ENCODE data around the gene MBD1.
A peak's percentile ranks its signal among the peaks of the same experiment; 100 is the strongest.
"Not testable (repeated sequence)": the region's sequence is repeated elsewhere in the genome, so short reads cannot be mapped to it uniquely, and the experiment has no call there.

MBD1 gene

GRCh38 chr18:50281295-50281971 lies at the start of gene MBD1:
TSS of gene MBD1 (minus strand) at chr18:50281523. CDS start at chr18:50279992, 1,531 bp downstream.
- DNase-seq (ENCODE audit: low read depth, low spot score), result peak; percentile 96

- DNase-seq (ENCODE audit: low read depth, low spot score), result no peak
Measured at GRCh38 chr18:50330176-50330575, 48.9 kb upstream of the MBD1 start.

DNA sequence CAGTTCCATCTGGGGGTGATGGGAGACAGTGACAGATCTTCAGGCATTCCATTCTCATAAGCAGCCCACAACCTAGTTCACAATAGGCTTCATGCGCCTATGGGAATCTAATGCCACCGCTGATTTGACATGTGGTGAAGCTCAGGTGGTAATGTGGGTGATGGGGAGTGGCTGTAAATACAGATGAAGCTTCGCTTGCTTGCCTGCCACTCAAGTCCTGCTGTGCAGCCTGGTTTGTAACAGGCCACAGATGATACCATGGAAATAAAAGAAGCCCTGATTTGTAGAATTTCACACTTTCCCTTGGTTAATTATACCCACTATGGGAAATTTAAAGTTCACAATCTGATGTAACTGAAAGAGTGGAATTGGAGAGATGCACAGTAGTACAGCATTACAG lies 46.7 kb upstream of the MBD1 start:
- DNase-seq (ENCODE audit: low read depth, low spot score), result no peak

DNA sequence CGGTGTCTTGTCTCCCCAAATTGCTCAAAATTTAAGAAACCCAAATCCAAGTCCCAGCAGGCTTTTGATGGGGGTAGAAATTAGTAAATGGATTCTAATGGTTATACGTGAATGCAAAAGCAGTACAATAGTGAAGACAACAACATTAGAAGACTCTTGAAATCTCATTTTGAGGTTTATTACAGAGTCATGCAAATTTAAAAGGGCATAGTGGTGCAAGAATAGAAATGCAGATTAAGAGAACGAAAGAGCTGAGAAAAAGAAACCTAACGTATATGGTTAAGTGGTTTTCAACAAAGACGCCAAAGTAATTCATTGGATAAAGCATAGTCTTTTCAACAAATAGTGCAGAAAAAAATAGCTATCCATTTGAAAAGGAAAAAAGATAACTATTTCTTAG lies 39.4 kb upstream of the MBD1 start:
- DNase-seq (ENCODE audit: low read depth, low spot score), result no peak

- no peak for DNase-seq (ENCODE audit: low read depth, low spot score)
Measured at GRCh38 chr18:50315100-50315871, 34.0 kb upstream of the MBD1 start.

GRCh38 chr18:50313873-50314460 lies 32.6 kb upstream of the MBD1 start:
- DNase-seq (ENCODE audit: low read depth, low spot score), result no peak

- no peak for DNase-seq (ENCODE audit: low read depth, low spot score)
Measured at GRCh38 chr18:50313031-50313607, 31.8 kb upstream of the MBD1 start.

DNA sequence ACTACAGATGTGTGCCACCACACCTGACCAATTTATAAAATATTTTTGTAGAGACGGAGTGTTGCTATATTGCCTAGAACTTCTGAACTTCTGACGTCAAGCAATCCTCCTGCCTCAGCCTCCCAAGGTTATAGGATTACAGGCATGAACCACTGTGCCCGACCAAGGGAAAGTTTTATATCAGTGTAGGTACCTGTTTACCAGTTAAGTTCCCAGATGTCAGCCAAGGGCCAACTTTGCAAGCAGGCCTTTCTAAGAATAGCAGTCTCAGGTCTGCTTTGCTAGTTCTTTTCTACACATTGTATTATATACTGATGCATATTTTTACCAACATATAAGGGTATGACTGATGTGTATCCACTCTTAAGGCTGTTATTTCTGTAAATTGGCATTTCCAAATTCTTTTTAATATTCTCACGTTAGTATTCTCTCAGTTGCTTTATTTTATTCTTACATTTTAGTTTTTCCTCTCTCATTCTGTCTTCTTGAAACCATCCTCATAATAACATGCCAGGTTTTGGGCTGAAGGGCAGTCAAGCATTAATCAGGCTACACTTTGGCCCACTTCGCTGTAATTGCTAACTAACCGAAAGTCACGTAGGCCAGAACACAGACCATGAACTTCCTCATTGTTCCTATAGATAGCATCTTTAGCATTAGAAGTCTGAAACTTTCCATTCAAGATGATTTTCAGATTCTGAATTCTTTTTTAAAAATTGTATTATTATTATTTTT lies 31.1 kb upstream of the MBD1 start:
- DNase-seq (ENCODE audit: low read depth, low spot score), result no peak

GRCh38 chr18:50311650-50312049 lies 30.3 kb upstream of the MBD1 start:
- DNase-seq (ENCODE audit: low read depth, low spot score), result no peak

DNA sequence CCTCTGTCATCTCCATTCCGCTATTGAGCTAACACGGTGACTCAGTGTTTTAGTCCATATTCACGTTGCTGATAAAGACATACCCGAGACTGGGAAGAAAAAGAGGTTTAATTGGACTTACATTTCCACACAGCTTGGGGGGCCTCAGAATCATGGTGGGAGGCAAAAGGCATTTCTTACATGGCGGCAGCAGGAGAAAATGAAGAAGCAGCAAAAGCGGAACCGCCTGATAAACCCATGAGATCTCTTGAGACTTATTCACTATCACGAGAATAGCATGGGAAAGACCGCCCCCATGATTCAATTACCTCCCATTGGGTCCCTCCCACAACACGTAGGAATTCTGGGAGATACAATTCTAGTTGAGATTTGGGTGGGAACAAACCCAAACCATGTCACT lies 28.8 kb upstream of the MBD1 start:
- no peak for DNase-seq (ENCODE audit: low read depth, low spot score)

DNA sequence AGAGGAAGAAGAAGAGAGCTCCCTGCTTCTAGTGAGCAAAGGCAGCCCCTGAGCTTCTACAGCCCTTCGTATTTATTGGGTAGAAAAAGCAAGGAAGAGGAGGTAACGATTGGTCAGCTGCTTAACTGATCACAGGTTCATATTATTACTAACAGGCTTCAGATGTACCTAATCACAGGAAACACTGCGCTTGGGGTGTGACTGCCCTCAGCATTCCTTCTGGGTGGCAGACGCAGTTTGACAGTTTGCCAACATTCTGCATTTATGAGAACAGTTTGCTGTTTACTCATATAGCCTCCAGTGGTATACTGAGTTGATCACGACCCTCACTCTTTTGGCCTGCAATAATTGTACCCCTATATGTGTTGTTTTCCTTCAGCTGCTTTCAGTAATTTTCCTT lies 27.5 kb upstream of the MBD1 start:
- not testable (repeated sequence) for DNase-seq (ENCODE audit: low read depth, low spot score)

- DNase-seq (ENCODE audit: low read depth, low spot score), result peak; percentile 78
Measured at GRCh38 chr18:50307738-50308470, 26.6 kb upstream of the MBD1 start.

DNA sequence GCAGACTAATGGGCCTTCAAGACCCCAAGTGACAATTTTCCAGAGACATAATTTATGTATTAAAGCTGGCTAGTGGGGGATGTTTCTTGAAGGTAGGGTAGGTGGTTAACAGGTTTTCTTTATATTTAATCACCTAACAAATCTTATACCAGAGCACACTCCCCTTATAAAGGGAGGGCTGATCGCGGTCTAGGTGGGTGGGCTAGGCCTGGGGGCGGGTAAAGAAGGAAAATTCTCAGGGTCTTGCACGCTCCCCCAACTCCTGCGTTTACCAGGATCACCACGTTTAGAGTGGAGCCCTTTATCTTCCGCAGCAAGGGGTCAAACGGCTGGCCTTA lies 26.0 kb upstream of the MBD1 start:
- no peak for DNase-seq (ENCODE audit: low read depth, low spot score)

DNA sequence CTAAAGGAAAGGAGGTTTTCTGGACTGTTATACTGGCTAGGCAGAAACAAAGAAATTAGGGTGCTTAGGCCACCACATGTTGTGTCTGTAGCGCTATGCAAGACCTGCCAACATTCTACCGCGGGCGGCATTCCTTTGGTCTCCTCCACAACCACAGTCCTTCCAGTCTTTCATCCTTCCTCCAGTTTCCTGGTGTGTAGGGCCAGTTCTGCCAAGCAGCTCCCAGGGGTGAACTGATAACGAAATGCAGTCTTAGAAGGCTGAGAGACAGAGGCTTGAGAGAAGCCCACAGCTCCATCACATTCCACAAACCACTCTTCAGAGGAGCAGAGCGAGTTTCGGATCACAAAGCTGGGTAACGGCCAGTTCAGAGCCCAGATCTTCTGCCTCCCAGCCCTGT lies 25.6 kb upstream of the MBD1 start:
- DNase-seq (ENCODE audit: low read depth, low spot score), result no peak

GRCh38 chr18:50301074-50301473 lies 19.8 kb upstream of the MBD1 start:
- no peak for DNase-seq (ENCODE audit: low read depth, low spot score)

GRCh38 chr18:50299626-50300388 lies 18.5 kb upstream of the MBD1 start:
- no peak for DNase-seq (ENCODE audit: low read depth, low spot score)

GRCh38 chr18:50298443-50299284 lies 17.3 kb upstream of the MBD1 start:
- DNase-seq (ENCODE audit: low read depth, low spot score), result no peak

DNA sequence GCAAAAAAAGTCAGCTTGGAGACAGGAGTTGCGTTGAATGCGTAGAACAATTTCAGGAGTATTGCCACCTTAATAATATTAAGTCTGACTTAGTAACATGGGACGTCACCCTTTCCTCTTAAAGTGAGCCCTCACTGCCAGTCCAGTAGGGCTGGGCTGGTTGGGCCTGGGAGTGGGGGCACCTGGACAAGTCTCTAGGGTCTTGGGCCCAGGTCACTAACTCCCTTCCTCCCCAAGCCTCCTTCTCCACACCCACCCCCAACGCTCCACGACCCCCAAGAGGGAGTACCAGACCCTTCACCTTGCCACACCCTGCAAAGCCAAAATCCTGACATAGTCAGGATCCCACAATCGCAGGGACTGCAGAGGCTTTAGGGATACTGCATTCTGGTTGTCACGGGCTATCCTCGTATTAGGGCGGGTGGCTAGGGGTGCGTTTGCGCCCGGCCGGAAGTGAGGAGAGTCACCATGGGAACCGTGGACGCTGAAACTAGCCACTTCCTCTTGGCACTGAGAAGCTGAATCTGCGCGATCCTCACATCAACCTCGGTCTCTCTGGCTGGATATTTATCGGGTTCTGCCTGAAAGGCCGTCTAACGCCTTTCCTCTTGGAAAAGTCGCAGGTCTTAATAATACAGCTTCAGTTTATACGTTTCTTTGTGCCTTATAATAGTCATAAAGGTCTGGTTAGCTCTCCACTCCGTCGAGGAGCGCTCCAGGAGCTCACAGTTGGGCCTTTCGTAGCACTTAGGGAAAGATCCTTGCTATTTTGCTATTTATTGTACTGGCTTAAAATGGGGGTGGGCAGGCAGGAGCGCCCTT lies 16.5 kb upstream of the MBD1 start:
- DNase-seq (ENCODE audit: low read depth, low spot score), result peak; percentile 31

DNA sequence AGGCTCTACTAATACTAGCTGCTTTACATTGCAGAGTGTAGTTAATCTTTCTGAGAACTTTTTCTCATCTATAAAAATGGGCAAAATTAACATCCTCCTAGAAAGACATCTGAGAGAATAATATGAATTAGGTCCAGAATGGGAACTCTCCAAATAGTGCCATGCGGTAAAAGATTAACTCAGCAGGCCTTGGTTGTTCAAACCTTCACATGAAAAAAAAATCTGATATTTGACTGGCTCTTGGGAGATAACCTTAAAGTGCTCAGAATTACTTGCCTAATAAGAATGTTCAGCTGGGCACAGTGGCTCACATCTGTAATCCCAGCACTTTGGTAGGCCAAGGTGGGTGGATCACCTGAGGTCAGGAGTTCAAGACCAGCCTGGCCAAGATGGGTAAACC lies 11.7 kb upstream of the MBD1 start:
- no peak for DNase-seq (ENCODE audit: low read depth, low spot score)
